ENCODE results near the gene ZSCAN5B.
"Not testable (repeated sequence)": the region's sequence is repeated elsewhere in the genome, so short reads cannot be mapped to it uniquely, and the experiment has no call there.

DNA sequence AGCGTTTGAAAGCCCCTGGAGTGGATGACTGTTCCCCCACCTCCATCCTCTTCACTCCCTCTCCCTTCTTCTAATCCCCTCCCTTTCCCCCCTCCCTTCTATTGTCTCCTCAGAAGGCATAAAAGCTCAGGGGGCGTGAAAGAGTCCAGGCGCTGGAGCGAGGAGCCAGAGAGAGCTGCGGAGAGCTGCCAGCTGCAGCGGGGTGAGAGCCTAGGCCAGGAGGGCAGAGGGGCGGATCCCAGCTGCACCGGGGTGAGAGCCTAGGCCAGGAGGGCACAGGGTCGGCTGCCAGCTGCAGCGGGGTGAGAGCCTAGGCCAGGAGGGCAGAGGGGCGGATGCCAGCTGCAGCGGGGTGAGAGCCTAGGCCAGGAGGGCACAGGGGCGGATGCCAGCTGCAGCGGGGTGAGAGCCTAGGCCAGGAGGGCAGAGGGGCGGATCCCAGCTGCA is 21.7 kb downstream of the ZSCAN5B start, which contains the start of gene GALP:
- not testable (repeated sequence) for TF ChIP-seq RAD21 (conservative IDR thresholded peaks at IDR 0.05 in 1 of 2, IDR thresholded peaks at IDR 0.05 in 1 of 2); TP53 (CRISPR knock-in tag; IDR thresholded peaks at IDR 0.05)
